ENCODE measurements around the gene WDR33. TPM values are rescaled to one million over a fixed set of nuclear protein-coding genes. Genes with fewer than 3 reads are reported as not detected.

Gene WDR33
- total RNA-seq, 1 donor from 2014 or later: 60.7 TPM

DNA sequence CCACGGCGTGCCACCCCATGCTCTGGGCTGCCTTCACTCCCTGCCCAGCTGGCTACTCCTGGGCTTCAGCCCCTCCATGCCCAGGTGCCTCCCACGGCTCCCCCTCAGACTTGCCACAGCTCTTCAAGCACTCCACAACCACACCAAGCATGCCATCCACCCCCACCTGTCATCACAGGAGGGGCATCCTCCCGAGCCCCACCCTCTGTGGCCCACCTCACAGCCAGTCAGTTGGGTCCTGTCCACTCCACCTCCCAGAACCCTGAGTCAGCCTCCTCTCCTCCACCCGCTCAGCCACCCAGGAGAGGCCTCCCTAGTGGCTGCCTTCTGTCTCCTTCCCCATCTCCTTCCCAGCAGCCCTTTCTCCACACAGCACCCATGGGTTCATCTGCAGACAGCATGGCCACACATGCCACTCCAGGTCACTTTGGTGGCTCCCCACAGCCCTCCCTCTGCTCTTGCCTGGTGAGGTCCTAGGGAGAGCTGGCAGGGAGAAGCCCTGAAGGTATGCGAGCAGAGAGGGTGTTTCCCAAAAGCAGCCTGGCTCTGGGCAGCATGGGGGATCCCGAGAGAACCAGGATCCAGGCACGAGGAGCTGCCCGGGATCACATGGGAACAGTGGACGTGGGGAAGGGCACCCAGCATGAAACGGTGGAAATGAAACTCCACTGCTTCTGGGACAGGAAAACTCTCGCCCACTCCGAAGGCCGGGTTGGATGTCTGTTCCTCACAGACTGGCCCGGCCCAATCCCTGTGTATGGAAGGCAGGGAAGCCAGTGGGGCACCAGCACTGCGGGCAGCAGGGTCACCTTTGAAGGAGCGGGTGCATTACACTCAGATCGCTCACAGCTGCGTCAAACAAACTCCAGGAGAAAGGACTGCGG, 138.4 kb downstream of the WDR33 start:
- DNase-seq (ENCODE audit: low read depth): no peak

DNA sequence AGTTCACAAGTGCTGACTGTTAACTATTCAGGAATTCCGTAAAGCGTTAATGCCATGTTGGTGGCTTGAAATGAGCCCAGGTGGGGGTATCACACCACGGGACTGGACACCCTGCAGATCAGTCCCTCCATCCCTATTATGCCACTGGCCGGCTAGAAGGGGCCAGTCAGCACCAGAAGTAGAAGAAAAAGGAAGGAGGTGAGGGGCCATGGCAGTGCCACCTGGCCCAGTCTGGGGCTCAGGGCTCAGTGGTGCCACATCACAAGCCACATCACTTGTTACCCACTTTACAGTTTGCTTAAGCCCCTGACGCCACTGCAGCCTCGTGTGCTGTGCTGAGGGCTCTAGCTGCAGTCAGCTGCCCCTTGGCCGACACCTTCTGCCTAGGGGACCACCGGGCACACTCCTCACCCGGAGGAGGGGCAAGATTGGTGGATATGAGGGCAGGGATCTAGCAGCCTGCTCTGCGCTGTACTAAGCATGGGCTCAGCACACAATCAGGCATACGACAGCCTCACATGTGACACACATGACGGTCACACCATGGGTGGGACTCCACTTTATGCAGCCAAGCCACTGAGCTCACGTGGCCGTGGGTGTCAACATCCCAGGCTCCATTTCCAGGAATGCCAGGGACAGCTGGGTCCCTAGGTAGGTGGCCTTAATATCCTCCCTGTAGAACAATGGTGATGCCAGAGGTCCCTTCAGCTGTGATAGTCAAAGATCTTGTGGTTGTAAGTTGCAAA, 139.2 kb downstream of the WDR33 start:
- DNase-seq (ENCODE audit: low read depth): no peak

DNA sequence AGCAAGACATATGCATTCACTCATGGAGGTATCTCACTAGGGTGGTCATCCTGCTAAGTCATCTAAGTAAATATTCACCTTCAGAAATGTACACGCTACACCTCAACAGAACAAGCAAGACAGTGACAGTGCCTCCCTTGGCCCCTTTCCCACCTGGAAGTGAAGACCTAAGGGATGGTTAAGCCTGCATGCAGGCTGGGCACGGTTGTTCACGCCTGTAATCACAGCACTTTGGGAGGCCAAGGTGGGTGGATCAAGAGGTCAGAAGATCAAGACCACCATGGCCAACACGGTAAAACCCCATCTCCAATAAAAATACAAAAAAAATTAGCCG, 140.0 kb downstream of the WDR33 start:
- DNase-seq (ENCODE audit: low read depth): no peak

DNA sequence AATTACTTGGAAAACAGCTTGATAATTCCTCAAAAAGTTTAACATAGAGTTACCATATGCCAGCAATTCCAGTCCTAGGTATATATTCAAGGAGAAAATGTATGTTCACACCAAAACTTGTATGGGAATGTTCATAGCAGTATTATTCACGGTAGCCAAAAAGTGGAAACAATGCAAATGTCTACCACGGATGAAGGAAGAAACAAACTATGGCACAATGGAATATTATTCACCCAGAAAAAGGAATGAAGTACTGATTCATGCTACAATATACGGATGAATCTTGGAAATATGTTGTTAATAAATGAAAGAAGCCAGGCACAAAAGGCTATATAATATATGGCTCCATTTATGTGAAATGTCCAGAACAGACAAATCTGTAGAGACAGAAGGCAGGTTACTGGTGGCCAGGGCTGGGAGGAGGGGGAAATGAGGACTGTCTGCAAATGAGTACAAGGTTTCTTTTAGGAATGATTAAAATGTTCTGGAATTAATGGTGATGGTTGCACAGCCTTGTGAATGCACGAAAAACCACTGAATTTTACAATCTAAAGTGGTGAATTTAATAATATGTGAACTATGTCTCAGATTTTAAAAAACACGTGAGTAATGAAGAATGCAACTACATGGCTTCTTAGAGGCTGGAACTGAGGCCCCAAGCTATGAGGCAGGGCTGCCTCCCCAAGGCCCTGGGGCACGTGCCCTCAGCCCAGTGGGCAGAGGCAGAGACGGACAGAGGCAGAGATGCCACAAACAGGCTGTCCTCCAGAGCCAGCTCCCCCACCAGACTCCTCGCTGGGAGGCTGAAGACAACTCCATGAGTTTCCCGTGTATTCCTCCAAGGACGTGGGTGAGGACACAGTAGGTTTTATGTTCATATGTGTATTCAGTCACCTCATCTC, 140.7 kb downstream of the WDR33 start:
- DNase-seq (ENCODE audit: low read depth): no peak

DNA sequence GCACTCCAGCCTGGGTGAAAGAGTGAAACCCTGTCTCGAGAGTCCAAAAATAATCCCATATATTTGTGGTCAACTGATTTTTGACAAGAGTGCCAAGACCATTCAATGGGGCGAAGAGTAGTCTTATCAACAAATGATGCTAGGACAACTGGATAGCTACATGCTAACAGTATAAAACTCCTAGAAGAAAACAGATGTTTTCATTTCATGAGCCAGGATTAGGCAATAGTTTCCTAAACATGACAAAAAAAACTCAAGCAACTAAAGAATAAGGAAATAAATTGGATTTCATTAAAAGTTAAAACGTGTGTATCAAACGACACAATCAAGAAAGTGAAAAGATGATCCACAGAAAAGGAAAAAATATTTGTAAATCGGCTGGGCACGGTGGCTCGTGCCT, 141.9 kb downstream of the WDR33 start:
- no peak for DNase-seq (ENCODE audit: low read depth)

DNA sequence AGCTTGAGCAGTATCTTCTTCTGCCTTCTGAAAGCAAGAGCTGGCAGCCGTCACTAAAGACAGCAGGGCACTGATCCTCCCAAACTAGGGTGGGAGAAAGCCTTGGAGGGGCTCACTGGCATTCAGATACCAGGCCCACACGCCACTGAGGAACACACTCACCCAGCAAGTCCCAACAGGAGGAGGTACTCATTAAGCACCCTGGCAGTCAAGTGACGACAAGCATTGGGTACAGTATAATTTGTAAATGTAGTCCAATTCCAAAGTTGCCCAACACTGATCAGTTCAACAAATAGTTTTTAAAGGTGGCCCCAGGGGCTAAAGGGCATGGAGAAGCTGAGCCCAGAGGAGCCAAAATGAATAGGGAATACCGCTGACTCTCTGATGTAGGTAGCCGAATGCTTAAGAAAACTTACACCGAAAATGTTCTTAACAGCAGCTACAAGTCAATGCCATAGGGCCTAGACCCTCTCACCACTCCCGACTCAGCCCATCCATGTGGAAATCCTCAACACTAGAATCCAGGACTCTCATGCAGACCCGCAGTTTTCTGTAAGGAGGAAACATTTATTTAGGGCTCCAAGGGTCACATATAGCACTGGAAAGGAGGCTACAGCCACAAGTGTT, 145.6 kb downstream of the WDR33 start:
- no peak for DNase-seq (ENCODE audit: low read depth)

DNA sequence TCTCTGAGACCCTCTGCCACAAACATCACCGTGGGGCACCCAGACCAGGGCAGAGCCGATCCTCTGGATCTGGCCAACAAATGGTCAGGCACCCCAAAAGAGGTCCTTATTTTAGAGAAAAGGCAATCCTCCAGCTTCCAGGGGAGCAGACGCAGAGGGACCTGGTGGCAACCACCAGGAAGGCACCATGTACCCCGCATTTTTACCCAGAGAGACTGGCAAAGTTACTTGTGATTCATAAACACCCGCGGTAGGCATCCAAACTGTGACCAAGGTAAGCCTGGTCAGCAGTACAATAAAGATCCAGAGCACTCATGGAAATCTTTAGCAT, 146.1 kb downstream of the WDR33 start:
- no peak for DNase-seq (ENCODE audit: low read depth)

DNA sequence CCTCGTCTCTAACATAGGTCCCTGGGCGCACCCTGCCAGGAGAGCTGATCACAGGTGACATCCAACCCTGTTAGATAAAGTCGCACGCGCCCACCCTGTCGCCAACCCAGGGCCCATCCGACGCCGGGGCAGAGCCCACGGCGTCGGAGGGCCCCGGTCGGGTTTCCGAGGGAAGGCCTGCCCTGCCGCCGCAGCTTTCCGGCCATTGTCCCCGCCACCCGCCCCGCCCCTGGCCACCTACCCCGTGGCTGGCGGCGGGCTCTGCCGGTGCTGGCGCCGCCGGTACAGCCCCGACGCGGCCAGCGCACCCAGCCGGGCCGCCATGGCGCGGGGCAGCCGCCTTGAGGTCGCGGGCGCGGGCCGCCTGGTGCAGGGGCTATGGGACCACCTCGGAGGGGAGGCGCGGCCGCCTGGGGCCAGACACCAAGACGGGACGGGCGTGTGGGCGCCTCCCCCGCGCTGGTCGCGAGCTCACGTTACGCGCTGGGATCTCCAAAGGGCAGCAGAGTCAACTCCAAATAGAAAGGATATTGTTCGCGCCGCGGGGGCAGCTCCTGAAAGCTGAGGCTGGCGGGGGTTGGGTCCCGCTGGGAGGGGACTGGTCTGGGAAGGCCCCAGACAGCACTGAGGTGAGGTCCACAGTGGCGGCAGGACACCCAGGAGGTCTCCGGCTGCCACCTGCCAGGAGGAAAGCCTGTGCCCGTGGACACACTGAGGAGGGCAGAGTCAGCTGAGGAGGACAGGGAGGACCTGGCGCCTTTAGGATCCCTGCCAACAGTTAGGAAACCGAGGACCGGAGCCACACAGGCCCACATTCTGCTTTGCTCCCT, 146.7 kb downstream of the WDR33 start:
- no peak for DNase-seq (ENCODE audit: low read depth)

DNA sequence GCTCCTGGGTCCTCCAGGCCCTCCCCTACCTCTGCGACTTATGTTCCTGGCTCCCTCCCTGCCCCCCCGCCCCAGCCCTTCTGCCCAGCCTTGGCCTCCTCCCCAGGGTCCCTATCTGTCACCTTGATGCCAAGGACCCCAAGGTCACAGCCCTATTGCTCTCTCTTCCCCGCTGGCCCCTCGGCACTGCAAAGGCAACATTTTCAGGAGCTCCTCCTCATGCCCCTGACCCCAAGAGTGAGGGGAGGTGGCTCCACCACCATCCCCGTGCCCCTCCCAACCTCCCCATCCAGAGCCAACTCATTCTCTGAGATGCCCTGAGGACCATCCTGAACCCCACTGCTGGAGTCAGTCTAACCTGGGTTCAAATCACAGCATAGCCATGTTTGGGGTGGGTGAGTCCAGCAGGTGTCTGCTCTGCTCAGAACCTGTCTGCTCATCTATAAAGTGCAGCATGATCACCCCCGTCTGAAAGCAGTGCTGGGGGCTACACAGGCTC, 147.4 kb downstream of the WDR33 start:
- no peak for DNase-seq (ENCODE audit: low read depth)

DNA sequence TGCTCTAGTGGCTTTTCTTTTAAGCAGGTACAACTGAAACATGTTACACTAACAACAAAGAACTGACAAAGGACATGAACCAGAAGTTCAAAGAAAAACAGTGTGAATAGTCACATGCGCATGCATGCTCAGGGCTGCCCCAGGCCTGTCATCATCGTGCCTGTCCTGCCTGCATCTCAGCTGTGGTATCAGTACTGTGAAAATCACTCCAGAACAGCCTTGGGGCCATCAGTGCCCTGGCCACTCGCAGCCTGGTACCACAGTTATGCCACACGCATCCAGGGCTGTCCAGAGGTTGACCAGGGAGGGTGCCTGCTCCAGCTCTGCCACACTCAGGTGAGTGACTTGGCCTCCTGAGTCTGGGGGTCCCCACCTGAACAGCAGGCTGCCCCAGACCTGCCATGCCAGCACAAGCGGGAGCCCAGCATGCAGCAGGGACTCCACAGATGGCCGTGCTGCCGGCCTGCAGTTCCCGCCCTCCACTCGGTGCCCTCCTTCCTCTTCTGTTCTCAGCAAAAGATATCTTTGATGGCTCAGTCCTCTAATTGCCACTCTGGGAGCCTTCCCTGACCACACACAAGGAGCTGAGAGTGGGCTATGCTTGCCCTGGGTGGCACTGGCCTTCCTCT, 147.9 kb downstream of the WDR33 start:
- DNase-seq (ENCODE audit: low read depth): no peak

DNA sequence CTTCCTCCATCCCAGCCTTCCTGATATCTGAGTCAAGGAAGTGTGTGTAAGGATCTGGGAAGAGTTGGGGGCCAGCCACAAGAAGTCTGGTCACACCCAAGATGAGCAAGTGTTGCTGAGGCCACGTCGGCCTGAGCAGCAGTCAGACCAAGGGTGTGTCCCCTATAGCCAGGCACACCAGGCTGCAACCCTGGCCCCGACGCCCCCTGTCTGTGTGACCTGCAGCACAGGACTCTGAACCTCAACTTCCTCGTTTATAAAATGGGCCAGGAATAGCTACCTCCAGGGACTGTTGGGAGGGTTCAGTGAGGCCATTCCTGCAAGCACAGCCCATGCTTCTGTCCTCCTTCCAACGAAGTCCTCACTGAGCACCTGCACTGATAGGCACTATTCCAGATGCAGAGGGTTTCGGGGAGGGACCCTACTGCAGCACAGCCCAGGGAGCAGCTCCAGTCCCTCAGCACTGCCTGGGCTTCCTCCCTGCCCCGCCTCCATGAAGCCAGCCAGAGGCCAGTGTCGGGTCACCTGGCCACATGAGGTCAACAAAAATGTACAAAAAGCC, 148.9 kb downstream of the WDR33 start:
- DNase-seq (ENCODE audit: low read depth): no peak

DNA sequence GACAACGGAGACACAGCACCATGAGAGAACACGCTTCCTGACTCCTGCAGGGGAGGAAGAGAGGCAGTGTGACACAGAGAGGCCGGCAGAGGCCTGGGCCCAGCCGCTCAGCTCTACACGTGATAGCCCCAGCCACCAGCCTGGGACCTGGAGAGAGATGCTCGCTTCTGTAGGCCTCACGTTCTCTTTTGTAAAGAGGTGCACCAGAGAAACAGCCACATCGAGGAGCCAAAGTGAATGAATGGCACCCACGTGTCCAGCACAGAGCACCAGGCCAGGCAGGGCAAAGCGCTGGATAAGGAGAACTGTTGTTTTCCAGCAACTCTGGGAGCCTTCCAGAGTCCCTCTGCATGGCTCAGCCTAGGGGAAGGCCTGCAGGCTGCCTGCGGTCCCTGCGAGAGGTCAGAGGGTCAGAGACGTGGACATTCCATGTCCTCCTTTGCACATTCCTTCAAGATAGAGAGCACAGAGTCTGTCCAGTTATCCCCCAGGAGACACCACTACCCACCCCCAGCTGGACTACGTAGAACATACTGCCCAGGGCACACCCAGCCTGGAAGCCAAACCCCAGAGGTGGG, 149.8 kb downstream of the WDR33 start:
- DNase-seq (ENCODE audit: low read depth): no peak

DNA sequence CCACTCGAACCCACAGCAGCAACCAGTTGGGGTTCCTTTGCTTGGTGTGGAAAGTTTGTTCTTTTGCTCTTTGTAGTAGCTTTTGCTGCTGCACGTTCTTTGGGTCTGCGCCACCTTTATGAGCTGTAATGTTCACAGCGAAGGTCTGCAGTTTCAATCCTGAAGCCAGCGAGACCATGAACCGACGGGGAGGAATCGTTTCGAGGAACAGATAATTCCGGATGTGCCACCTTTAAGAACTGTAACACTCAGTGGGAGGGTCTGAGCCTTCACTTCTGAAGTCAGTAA, 150.7 kb downstream of the WDR33 start:
- no peak for DNase-seq (ENCODE audit: low read depth)

DNA sequence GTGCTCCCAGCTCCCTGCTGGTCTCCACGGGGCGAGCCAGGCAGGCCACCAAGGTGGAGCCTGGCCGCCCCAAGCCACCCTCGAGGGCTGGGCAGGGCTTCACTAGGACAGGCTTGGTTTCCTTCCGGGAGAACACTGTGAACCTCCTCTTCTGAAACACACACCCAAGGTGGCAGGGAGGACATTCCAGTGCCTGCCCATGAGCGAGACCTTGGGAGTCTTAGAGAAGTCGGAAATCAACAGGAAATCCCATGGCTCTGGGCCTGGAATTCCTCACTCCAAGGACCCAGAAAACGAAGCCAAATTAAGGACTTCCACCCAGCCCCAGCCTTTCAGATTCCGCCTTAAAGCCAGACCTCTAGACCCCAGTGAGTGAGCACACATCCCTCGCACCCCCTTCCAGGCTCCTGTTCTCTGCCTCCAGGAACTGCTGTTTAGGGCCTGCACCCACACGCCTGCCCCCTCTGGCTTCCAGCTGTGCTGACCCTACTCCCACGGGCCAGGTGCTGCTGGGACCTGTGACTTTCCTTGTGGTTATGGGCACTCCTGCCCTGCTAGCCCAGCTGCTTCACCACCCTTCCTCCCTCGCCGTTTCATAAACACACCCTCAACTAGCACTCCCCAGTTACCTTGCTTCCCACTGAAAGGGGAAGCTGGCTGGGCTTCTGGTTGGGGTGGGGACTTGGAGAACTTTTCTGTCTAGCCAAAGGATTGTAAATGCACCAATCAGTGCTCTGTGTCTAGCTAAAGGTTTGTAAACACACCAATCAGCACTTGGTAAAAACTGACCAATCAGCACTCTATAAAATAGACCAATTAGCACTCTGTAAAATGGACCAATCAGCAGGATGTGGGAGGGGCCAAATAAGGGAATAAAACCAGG, 151.3 kb downstream of the WDR33 start:
- DNase-seq (ENCODE audit: low read depth): no peak

DNA sequence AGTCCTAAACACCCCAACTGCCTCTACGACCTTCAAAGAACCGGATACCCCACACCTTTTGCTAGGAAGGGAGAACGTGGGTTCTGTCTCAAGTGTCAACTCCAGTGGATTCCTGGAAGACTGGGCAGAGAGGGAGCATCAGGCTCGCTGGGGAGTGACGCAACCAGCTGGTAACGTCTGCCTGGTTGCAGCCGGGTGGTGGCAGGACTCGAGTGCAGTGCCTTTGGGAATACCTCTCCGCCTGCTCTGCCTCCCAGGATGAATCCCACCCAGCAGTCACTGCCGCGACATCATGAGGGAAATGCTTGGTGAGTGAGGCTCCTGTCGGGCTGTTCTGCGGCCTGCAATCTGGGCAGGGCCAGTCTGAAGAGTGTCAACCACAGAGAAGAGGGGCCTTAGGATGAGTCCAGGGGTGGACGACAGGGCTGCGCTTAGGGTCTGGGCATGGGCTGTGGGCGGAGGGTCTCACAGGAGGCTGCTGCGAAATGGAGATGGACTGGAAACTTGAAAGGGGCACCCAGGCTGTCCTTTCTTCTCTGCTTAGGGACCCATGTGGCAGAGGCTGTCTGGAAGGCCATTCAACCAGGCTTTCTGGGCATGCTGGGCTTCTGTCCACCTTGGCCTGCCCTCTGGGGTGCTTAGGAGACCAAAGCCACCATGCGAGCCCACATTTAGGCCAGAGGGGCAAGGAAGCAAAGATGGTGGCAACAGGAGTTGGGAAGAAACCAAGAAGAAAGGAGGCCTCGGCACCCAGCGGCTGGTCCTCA, 152.1 kb downstream of the WDR33 start:
- no peak for DNase-seq (ENCODE audit: low read depth)

DNA sequence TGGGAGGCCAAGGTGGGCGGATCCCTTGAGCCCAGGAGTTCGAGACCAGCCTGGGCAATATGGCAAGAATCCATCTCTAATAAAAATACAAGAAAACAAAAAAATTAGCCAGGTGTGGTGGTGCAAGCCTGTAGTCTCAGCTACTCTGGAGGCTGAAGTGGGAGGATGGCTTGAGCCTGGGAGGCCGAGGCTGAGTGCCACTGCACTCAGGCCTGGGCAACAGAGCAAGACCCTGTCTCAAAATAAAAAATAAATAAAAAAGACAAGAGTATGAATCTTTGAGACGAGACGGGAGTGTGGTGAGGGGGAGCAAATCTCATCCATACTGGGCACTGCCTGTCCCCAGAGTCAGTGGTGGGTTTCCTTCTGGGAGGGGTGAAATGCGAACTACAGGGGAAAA, 152.8 kb downstream of the WDR33 start:
- DNase-seq (ENCODE audit: low read depth): no peak

DNA sequence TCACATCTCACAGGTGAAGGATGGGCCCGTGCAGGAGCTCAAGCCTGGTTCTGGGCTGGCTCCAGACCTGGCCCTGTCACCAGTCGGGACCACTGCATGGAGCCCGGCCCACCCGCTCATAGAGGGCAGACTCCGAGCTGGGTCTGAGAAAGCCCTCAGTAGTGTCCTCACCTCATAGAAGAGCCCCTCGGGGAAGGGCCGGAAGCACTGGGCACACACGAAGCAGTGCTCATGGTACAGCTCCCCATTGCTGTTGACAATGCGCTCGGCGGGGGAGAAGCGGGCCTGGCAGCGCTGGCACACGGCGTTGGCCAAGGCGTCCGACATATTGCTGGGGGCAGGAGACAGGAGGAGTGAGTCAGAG, 153.8 kb downstream of the WDR33 start:
- no peak for DNase-seq (ENCODE audit: low read depth)

DNA sequence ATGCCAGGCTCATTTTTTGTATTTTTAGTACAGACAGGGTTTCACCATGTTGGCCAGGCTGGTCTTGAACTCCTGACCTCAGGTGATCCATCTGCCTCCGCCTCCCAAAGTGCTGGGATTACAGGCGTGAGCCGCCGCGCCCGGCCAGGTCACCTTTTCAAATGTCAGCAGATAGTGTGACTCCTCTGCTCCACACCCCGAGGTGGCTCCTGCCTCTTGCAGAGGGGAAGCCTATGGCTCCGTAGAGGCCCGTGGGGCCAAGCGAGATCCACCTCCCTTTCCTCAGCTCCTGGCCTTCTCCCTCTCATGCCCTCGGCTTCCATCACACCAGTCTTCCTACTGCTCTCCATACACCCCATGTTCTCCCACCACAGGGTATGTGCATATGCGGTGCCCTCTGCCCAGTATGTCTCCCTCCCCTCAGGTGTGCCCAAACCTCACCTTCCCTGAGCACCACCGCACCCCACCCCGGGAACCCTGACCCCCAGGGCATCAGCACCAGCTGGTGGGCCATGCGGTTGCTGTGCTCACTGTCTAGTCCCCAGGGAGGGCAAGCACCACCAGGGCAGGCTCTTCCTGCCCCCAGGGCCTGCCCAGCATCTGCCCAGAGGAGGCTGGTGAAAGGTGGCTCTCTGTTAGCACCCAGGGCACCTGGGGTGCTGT, 154.3 kb downstream of the WDR33 start:
- no peak for DNase-seq (ENCODE audit: low read depth)

All from renal cortical epithelial cell (primary cell).